Small intestine (tissue), 7 donors: ENCODE measurements around the gene SLC6A16. TPM values are rescaled to one million over a fixed set of nuclear protein-coding genes. Genes with fewer than 3 reads are reported as not detected.
A peak's percentile ranks its signal among the peaks of the same experiment; 100 is the strongest.
"Not testable (repeated sequence)": the region's sequence is repeated elsewhere in the genome, so short reads cannot be mapped to it uniquely, and the experiment has no call there.

Source experiments
- DNase-seq, 2 donors: peaks; one replicate each; pipeline versions ENCODE4 v3.0.0 to v3.0.0-alpha.2; 2013
- FAIRE-seq: peaks from 2 replicates; lab custom pipeline; 2012; peaks lifted over from hg19 to GRCh38; lab: Jason Lieb, UNC
- H3K27ac ChIP-seq, 3 donors: one replicate each; pipeline ENCODE4 v1.5.1; 2013; ENCODE audit warnings: low read length in 2 of 3, mild to moderate bottlenecking in 2 of 3, control low read depth in 1 of 3, inconsistent platforms in 1 of 3, low read depth in 1 of 3, moderate library complexity in 1 of 3
- H3K27me3 ChIP-seq, 3 donors: one replicate each; pipeline ENCODE4 v1.6.1; 2013; ENCODE audit warnings: low read length in 3 of 3, inconsistent platforms in 1 of 3; ENCODE audit not compliant: control insufficient read depth in 3 of 3, insufficient read depth in 3 of 3
- H3K36me3 ChIP-seq, 3 donors: one replicate each; pipeline ENCODE4 v1.6.1; 2013; ENCODE audit warnings: low read length in 3 of 3, inconsistent platforms in 1 of 3, low read depth in 1 of 3, mild to moderate bottlenecking in 1 of 3, moderate library complexity in 1 of 3; ENCODE audit not compliant: control insufficient read depth in 3 of 3, insufficient read depth in 2 of 3
- H3K4me1 ChIP-seq, 3 donors: one replicate each; pipeline ENCODE4 v1.6.1; 2013; ENCODE audit warnings: low read length in 2 of 3, inconsistent platforms in 1 of 3, low read depth in 1 of 3, mild to moderate bottlenecking in 1 of 3, moderate library complexity in 1 of 3; ENCODE audit not compliant: control insufficient read depth in 3 of 3, insufficient read depth in 2 of 3
- H3K4me3 ChIP-seq, 3 donors: one replicate each; pipeline ENCODE4 v1.5.1; 2013; ENCODE audit warnings: low read length in 3 of 3, control low read depth in 1 of 3, inconsistent platforms in 1 of 3, low read depth in 1 of 3, mild to moderate bottlenecking in 1 of 3, moderate library complexity in 1 of 3
- H3K9me3 ChIP-seq, 2 donors: one replicate each; pipeline ENCODE4 v1.6.1; 2013; ENCODE audit warnings: low read depth in 1 of 2, low read length in 1 of 2; ENCODE audit not compliant: control insufficient read depth in 2 of 2, insufficient read depth in 1 of 2
- WGBS, 3 donors: extraction: QIAGEN DNeasy Blood & Tissue Kit; methylation state at CpG; one replicate each; pipeline ENCODE4 v1.1.7; 2013; 5-methylcytosine and 5-hydroxymethylcytosine counted together
- polyA plus RNA-seq, 4 donors: library from polyadenylated mRNA; stranded (reverse) in 3 of 4; unstranded in 1 of 4; fragments of 200-250 nt in 3 of 4; fragments of 120-200 nt in 1 of 4; gene quantifications; one replicate each; pipeline versions ENCODE4 v1.2.1 to v1.2.3, GENCODE V29; 2013
- donor health status: healthy with polysubstance abuse.
- donor health status: control.
- donor health status: control.
- donor health status: Bipolar disorder and iron deficiency.
- donor health status: healthy.

SLC6A16 gene
- polyA plus RNA-seq, 4 donors: 0.27 to 1.4 (median 0.34) TPM; not detected in 1

GRCh38 chr19:49331187-49331586 lies 6.2 kb upstream of the SLC6A16 start:
- not testable (repeated sequence) for H3K27ac ChIP-seq, H3K4me1 ChIP-seq, FAIRE-seq, H3K4me3 ChIP-seq, H3K9me3 ChIP-seq, H3K36me3 ChIP-seq, H3K27me3 ChIP-seq, DNase-seq
- WGBS, 3 donors: 92 to 96% (median 94%) methylated on average over 4 of the region's 4 CpGs

GRCh38 chr19:49328741-49329140 lies 3.8 kb upstream of the SLC6A16 start:
- peaks cover 0 to 2% (median 0%) of the 10 kb centered on the region in 3 donors for H3K27me3 ChIP-seq
- WGBS, 3 donors: 85 to 98% (median 93%) methylated on average over 2 of the region's 2 CpGs
- no peaks in the 10 kb centered on the region for H3K36me3 ChIP-seq
- no peak overlapping the region for H3K27ac ChIP-seq
- H3K9me3 ChIP-seq: no peaks in the 10 kb centered on the region
- FAIRE-seq (no peak), DNase-seq (no peak)
- no peaks in the 10 kb centered on the region for H3K4me1 ChIP-seq
- H3K4me3 ChIP-seq: no peak overlapping the region

GRCh38 chr19:49327878-49328544 lies 3.0 kb upstream of the SLC6A16 start:
- FAIRE-seq (no peak), DNase-seq (peak in 1 of 2 donors; percentile 45)
- Histone ChIP-seq H3K27ac (no peak overlapping the region), H3K9me3 (no peaks in the 10 kb centered on the region), H3K36me3 (no peaks in the 10 kb centered on the region), H3K4me3 (no peak overlapping the region), H3K4me1 (no peaks in the 10 kb centered on the region), H3K27me3 (no peaks in the 10 kb centered on the region)
- WGBS, 3 donors: 5 to 42% (median 23%) methylated on average over 2 of the region's 2 CpGs

GRCh38 chr19:49326165-49326704 lies 1.2 kb upstream of the SLC6A16 start:
- Histone ChIP-seq H3K36me3 (no peaks in the 10 kb centered on the region), H3K4me3 (no peak overlapping the region), H3K27me3 (no peaks in the 10 kb centered on the region), H3K4me1 (no peaks in the 10 kb centered on the region), H3K27ac (no peak overlapping the region), H3K9me3 (no peaks in the 10 kb centered on the region)
- DNase-seq: no peak
- FAIRE-seq: no peak
- WGBS, 3 donors: 78 to 88% (median 85%) methylated on average over 3 of the region's 3 CpGs

GRCh38 chr19:49325756-49326155 lies 765 bp upstream of the SLC6A16 start:
- H3K27ac ChIP-seq, H3K4me3 ChIP-seq, FAIRE-seq, H3K27me3 ChIP-seq, H3K9me3 ChIP-seq, DNase-seq, H3K36me3 ChIP-seq, H3K4me1 ChIP-seq: not testable (repeated sequence)
- WGBS, 3 donors: 83 to 90% (median 86%) methylated on average over 13 of the region's 13 CpGs

- H3K9me3 ChIP-seq: peaks cover 0 to 4% of the 10 kb centered on the region in 2 donors
- H3K27me3 ChIP-seq: no peaks in the 10 kb centered on the region
- no peak overlapping the region for H3K27ac ChIP-seq
- no peaks in the 10 kb centered on the region for H3K4me1 ChIP-seq
- no peak for DNase-seq
- FAIRE-seq: no peak
- no peaks in the 10 kb centered on the region for H3K36me3 ChIP-seq
- no peak overlapping the region for H3K4me3 ChIP-seq
These were observed 6.7 kb downstream of the SLC6A16 start for GRCh38 chr19:49318296-49318695.

GRCh38 chr19:49316284-49316683 lies 8.7 kb downstream of the SLC6A16 start:
- Histone ChIP-seq H3K9me3 (peaks cover 0 to 4% of the 10 kb centered on the region in 2 donors), H3K27me3 (no peaks in the 10 kb centered on the region), H3K36me3 (no peaks in the 10 kb centered on the region), H3K4me1 (no peaks in the 10 kb centered on the region), H3K4me3 (no peak overlapping the region), H3K27ac (no peak overlapping the region)
- DNase-seq: no peak
- FAIRE-seq: no peak

- no peak for FAIRE-seq
- Histone ChIP-seq H3K4me1 (no peaks in the 10 kb centered on the region), H3K4me3 (no peak overlapping the region), H3K36me3 (no peaks in the 10 kb centered on the region), H3K9me3 (peaks cover 0 to 4% of the 10 kb centered on the region in 2 donors), H3K27ac (no peak overlapping the region), H3K27me3 (no peaks in the 10 kb centered on the region)
- no peak for DNase-seq
- WGBS, 3 donors: 45 to 75% (median 55%) methylated on average over 1 of the region's 1 CpG
These were observed 9.9 kb downstream of the SLC6A16 start for GRCh38 chr19:49315111-49315510.

- Histone ChIP-seq H3K27ac (no peak overlapping the region), H3K4me3 (no peak overlapping the region), H3K36me3 (no peaks in the 10 kb centered on the region), H3K9me3 (no peaks in the 10 kb centered on the region), H3K4me1 (no peaks in the 10 kb centered on the region), H3K27me3 (no peaks in the 10 kb centered on the region)
- FAIRE-seq (no peak), DNase-seq (no peak)
- WGBS, 3 donors: 86 to 89% (median 89%) methylated on average over 6 of the region's 6 CpGs
These were observed 15.9 kb downstream of the SLC6A16 start for GRCh38 chr19:49309087-49309486.
